WTC11 (cell line): Measurements from ENCODE around the gene CELF2. TPM values are rescaled to one million over a fixed set of nuclear protein-coding genes. Genes with fewer than 3 reads are reported as not detected.

Source experiments
- ATAC-seq: fragments of 200-7000 bp; cut with Tn5 transposase; 2 replicates; pipeline ENCODE4 v1.10.0; 2021; ENCODE audit warnings: mild to moderate bottlenecking, moderate library complexity
- CTCF ChIA-PET: fragments of 300-600 bp; sonication (Branson Sonifier 250); formaldehyde crosslinking; loops from one replicate; lab custom pipeline; 2021; ENCODE audit warnings: antibody characterized with exemption; lab: Charles Lee
- POLR2A ChIA-PET: fragments of 350-600 bp; sonication (Branson Sonifier 250); formaldehyde crosslinking; loops from one replicate; lab custom pipeline; 2021; ENCODE audit warnings: antibody characterized with exemption; lab: Charles Lee
- DNase-seq: peaks from one replicate; pipeline ENCODE4 v3.0.0; 2021; ENCODE audit warnings: low spot score
- H3K27ac Mint-ChIP-seq: 2 replicates; pipeline ENCODE4 v1.8.0; 2021; ENCODE audit warnings: mixed read lengths
- H3K27me3 Mint-ChIP-seq: 2 replicates; pipeline ENCODE4 v1.8.0; 2021; ENCODE audit warnings: low read depth, mild to moderate bottlenecking, moderate library complexity, mixed read lengths
- H3K36me3 Mint-ChIP-seq: 2 replicates; pipeline ENCODE4 v1.8.0; 2021; ENCODE audit warnings: mixed read lengths
- H3K4me1 Mint-ChIP-seq: 2 replicates; pipeline ENCODE4 v1.8.0; 2022; ENCODE audit warnings: mixed read lengths
- H3K4me3 Mint-ChIP-seq: 2 replicates; pipeline ENCODE4 v1.8.0; 2021; ENCODE audit warnings: mild to moderate bottlenecking, moderate library complexity, mixed read lengths
- H3K9me3 Mint-ChIP-seq: 2 replicates; pipeline ENCODE4 v1.8.0; 2021; ENCODE audit warnings: mixed read lengths
- ATF6 ChIP-seq: sonication (generic); formaldehyde crosslinking; IDR thresholded peaks from 2 replicates; pipeline ENCODE4 v1.8.1; 2023; ENCODE audit warnings: mild to moderate bottlenecking, missing genetic modification reagents
- CREB1 ChIP-seq: sonication (generic); formaldehyde crosslinking; IDR thresholded peaks from 2 replicates; pipeline ENCODE4 v1.8.0; 2023; ENCODE audit warnings: mild to moderate bottlenecking, missing genetic modification reagents
- EMX1 ChIP-seq: fragments of 250-450 bp; sonication (Bioruptor Pico); IDR thresholded peaks from 2 replicates; pipeline ENCODE4 v1.8.0; 2021; ENCODE audit warnings: mild to moderate bottlenecking
- JUN ChIP-seq: sonication (generic); formaldehyde crosslinking; IDR thresholded peaks from 2 replicates; pipeline ENCODE4 v1.8.0; 2023; ENCODE audit warnings: mild to moderate bottlenecking, missing genetic modification reagents
- MXD4 ChIP-seq: fragments of 250-450 bp; sonication (Bioruptor Pico); IDR thresholded peaks from 2 replicates; pipeline ENCODE4 v1.8.0; 2021; ENCODE audit warnings: mild to moderate bottlenecking, moderate library complexity, borderline replicate concordance
- NFATC4 ChIP-seq: fragments of 250-450 bp; sonication (Bioruptor Pico); IDR thresholded peaks from 2 replicates; pipeline ENCODE4 v1.9.0; 2021; ENCODE audit warnings: mild to moderate bottlenecking
- NFYB ChIP-seq: sonication (generic); formaldehyde crosslinking; conservative IDR thresholded peaks from 2 replicates; pipeline ENCODE4 v1.8.0; 2022; ENCODE audit warnings: low read depth, missing genetic modification reagents
- NR1H2 ChIP-seq: sonication (generic); formaldehyde crosslinking; IDR thresholded peaks from 2 replicates; pipeline ENCODE4 v1.9.0; 2021; ENCODE audit warnings: mild to moderate bottlenecking, moderate library complexity, missing genetic modification reagents
- NR3C1 ChIP-seq: sonication (generic); formaldehyde crosslinking; conservative IDR thresholded peaks from 2 replicates; pipeline ENCODE4 v1.8.1; 2023; ENCODE audit warnings: low read depth, mild to moderate bottlenecking, missing genetic modification reagents
- OVOL2 ChIP-seq: fragments of 250-450 bp; sonication (Bioruptor Pico); IDR thresholded peaks from 2 replicates; pipeline ENCODE4 v1.9.0; 2021; ENCODE audit warnings: mild to moderate bottlenecking, borderline replicate concordance
- SP1 ChIP-seq: sonication (generic); formaldehyde crosslinking; conservative IDR thresholded peaks from 2 replicates; pipeline ENCODE4 v1.8.1; 2022; ENCODE audit warnings: missing genetic modification reagents
- STAT6 ChIP-seq: sonication (generic); formaldehyde crosslinking; conservative IDR thresholded peaks from 2 replicates; pipeline ENCODE4 v1.8.1; 2023; ENCODE audit warnings: mild to moderate bottlenecking, low read depth, missing genetic modification reagents, moderate library complexity
- TCF7 ChIP-seq: sonication (generic); formaldehyde crosslinking; IDR thresholded peaks from 2 replicates; pipeline ENCODE4 v1.8.0; 2022; ENCODE audit warnings: mild to moderate bottlenecking, low read depth, missing genetic modification reagents, moderate library complexity
- TP53 ChIP-seq: sonication (generic); formaldehyde crosslinking; IDR thresholded peaks from 2 replicates; pipeline ENCODE4 v1.8.1; 2023; ENCODE audit warnings: mild to moderate bottlenecking, missing genetic modification reagents
- ZBTB21 ChIP-seq: sonication (generic); formaldehyde crosslinking; IDR thresholded peaks from 2 replicates; pipeline ENCODE4 v1.8.1; 2023; ENCODE audit warnings: mild to moderate bottlenecking, missing genetic modification reagents, borderline replicate concordance
- ZNF138 ChIP-seq: sonication (generic); formaldehyde crosslinking; conservative IDR thresholded peaks from 2 replicates; pipeline ENCODE4 v1.8.1; 2022; ENCODE audit warnings: mild to moderate bottlenecking, moderate library complexity, missing genetic modification reagents
- ZNF263 ChIP-seq: sonication (generic); formaldehyde crosslinking; IDR thresholded peaks from 2 replicates; pipeline ENCODE4 v1.8.1; 2022; ENCODE audit warnings: low read depth, mild to moderate bottlenecking, moderate library complexity, missing genetic modification reagents
- ZNF416 ChIP-seq: fragments of 250-450 bp; sonication (Bioruptor Pico); IDR thresholded peaks from 2 replicates; pipeline ENCODE4 v1.9.0; 2021; ENCODE audit warnings: mild to moderate bottlenecking, inconsistent platforms
- ZNF512 ChIP-seq: sonication (generic); formaldehyde crosslinking; IDR thresholded peaks from 2 replicates; pipeline ENCODE4 v1.8.1; 2022; ENCODE audit warnings: missing genetic modification reagents, borderline replicate concordance
- total RNA-seq: library from RNA; stranded (reverse); gene quantifications from 3 replicates; pipeline ENCODE4 v1.2.3, GENCODE V29; 2021
- TF ChIP-seq, protein P1 (sequence below): fragments of 250-450 bp; sonication (Bioruptor Pico); IDR thresholded peaks from 2 replicates; pipeline ENCODE4 v1.9.0; 2021; ENCODE audit warnings: mild to moderate bottlenecking, borderline replicate concordance
- TF ChIP-seq, protein P2 (sequence below): sonication (generic); formaldehyde crosslinking; IDR thresholded peaks from 2 replicates; pipeline ENCODE4 v1.8.0; 2022; ENCODE audit warnings: missing genetic modification reagents
- TF ChIP-seq, protein P3 (sequence below): sonication (generic); formaldehyde crosslinking; conservative IDR thresholded peaks from 2 replicates; pipeline ENCODE4 v1.8.1; 2022; ENCODE audit warnings: mild to moderate bottlenecking, missing genetic modification reagents

Gene CELF2
- total RNA-seq, 1 experiment from 2014 or later: 24.6 TPM

DNA sequence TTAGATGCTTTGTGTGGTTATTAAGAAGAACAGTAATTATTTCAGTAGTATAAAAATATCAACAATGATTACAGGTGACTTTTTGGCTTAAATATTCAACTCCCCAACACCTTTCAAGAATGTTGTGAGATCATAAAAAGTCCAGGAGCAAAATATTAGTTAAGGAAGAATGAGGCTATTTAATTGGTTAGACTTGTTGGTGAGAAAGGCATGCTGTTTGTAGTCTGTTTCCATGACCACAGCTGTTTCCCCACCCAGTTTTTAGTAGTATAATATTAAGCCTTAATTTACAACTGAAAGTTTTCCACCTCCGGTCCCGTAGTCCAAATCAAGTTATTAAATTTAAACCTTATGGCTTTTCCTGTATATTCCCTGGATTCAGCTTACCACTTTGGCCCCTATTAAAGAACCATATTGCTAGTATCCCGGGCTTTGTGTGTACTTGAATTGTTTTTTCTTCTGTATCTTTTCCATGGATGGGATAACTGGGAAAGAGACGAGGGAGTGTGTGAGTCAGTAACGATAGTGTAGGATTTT lies 133.3 kb downstream of the CELF2 start (continued):
- TF ChIP-seq, protein P1, sequence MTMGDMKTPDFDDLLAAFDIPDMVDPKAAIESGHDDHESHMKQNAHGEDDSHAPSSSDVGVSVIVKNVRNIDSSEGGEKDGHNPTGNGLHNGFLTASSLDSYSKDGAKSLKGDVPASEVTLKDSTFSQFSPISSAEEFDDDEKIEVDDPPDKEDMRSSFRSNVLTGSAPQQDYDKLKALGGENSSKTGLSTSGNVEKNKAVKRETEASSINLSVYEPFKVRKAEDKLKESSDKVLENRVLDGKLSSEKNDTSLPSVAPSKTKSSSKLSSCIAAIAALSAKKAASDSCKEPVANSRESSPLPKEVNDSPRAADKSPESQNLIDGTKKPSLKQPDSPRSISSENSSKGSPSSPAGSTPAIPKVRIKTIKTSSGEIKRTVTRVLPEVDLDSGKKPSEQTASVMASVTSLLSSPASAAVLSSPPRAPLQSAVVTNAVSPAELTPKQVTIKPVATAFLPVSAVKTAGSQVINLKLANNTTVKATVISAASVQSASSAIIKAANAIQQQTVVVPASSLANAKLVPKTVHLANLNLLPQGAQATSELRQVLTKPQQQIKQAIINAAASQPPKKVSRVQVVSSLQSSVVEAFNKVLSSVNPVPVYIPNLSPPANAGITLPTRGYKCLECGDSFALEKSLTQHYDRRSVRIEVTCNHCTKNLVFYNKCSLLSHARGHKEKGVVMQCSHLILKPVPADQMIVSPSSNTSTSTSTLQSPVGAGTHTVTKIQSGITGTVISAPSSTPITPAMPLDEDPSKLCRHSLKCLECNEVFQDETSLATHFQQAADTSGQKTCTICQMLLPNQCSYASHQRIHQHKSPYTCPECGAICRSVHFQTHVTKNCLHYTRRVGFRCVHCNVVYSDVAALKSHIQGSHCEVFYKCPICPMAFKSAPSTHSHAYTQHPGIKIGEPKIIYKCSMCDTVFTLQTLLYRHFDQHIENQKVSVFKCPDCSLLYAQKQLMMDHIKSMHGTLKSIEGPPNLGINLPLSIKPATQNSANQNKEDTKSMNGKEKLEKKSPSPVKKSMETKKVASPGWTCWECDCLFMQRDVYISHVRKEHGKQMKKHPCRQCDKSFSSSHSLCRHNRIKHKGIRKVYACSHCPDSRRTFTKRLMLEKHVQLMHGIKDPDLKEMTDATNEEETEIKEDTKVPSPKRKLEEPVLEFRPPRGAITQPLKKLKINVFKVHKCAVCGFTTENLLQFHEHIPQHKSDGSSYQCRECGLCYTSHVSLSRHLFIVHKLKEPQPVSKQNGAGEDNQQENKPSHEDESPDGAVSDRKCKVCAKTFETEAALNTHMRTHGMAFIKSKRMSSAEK (CRISPR knock-in tag): no peak
- no peak for TF ChIP-seq TCF7 (CRISPR knock-in tag)
- TF ChIP-seq ZNF512 (CRISPR knock-in tag): no peak
- no peak for TF ChIP-seq ZNF263
- TF ChIP-seq JUN (CRISPR knock-in tag): no peak
- no peak for TF ChIP-seq OVOL2 (CRISPR knock-in tag)
- TF ChIP-seq NFYB: no peak
- TF ChIP-seq, protein P2, sequence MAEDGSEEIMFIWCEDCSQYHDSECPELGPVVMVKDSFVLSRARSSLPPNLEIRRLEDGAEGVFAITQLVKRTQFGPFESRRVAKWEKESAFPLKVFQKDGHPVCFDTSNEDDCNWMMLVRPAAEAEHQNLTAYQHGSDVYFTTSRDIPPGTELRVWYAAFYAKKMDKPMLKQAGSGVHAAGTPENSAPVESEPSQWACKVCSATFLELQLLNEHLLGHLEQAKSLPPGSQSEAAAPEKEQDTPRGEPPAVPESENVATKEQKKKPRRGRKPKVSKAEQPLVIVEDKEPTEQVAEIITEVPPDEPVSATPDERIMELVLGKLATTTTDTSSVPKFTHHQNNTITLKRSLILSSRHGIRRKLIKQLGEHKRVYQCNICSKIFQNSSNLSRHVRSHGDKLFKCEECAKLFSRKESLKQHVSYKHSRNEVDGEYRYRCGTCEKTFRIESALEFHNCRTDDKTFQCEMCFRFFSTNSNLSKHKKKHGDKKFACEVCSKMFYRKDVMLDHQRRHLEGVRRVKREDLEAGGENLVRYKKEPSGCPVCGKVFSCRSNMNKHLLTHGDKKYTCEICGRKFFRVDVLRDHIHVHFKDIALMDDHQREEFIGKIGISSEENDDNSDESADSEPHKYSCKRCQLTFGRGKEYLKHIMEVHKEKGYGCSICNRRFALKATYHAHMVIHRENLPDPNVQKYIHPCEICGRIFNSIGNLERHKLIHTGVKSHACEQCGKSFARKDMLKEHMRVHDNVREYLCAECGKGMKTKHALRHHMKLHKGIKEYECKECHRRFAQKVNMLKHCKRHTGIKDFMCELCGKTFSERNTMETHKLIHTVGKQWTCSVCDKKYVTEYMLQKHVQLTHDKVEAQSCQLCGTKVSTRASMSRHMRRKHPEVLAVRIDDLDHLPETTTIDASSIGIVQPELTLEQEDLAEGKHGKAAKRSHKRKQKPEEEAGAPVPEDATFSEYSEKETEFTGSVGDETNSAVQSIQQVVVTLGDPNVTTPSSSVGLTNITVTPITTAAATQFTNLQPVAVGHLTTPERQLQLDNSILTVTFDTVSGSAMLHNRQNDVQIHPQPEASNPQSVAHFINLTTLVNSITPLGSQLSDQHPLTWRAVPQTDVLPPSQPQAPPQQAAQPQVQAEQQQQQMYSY: no peak
- TF ChIP-seq, all 79 proteins: peak for 0

GRCh38 chr10:11152801-11153200 lies 135.1 kb downstream of the CELF2 start:
- Mint-ChIP-seq H3K4me1 (peaks cover 71% of the 10 kb centered on the region), H3K4me3 (no peak overlapping the region), H3K27me3 (no peaks in the 10 kb centered on the region), H3K27ac (no peak overlapping the region), H3K9me3 (no peaks in the 10 kb centered on the region), H3K36me3 (no peaks in the 10 kb centered on the region)
- ChIA-PET CTCF (interaction anchor here (1.8 kb wide), 1 partner anchor 12 kb away, joined by 7 read pairs; no protein-coding TSS in a partner anchor), POLR2A (interaction anchor here (1.4 kb wide), 1 partner anchor 12 kb away, joined by 6 read pairs; no protein-coding TSS in a partner anchor)
- ATAC-seq: no peak
- DNase-seq: no peak
- no peak for TF ChIP-seq ATF6 (CRISPR knock-in tag)
- no peak for TF ChIP-seq ZBTB21 (CRISPR knock-in tag)
- no peak for TF ChIP-seq TP53
- no peak for TF ChIP-seq NR1H2 (CRISPR knock-in tag)
- no peak for TF ChIP-seq ZNF138
- TF ChIP-seq TCF7 (CRISPR knock-in tag): no peak
- TF ChIP-seq SP1 (CRISPR knock-in tag): no peak
- TF ChIP-seq, protein P3, sequence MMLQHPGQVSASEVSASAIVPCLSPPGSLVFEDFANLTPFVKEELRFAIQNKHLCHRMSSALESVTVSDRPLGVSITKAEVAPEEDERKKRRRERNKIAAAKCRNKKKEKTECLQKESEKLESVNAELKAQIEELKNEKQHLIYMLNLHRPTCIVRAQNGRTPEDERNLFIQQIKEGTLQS (CRISPR knock-in tag): no peak
- TF ChIP-seq ZNF416: no peak
- no peak for TF ChIP-seq EMX1 (CRISPR knock-in tag)
- no peak for TF ChIP-seq STAT6 (CRISPR knock-in tag)
- no peak for TF ChIP-seq NFATC4 (CRISPR knock-in tag)
- TF ChIP-seq CREB1 (CRISPR knock-in tag): no peak
- TF ChIP-seq MXD4 (CRISPR knock-in tag): no peak
- TF ChIP-seq NR3C1 (CRISPR knock-in tag): no peak
